ENCODE results near the gene TSPAN14. TPM values are rescaled to one million over a fixed set of nuclear protein-coding genes. Genes with fewer than 3 reads are reported as not detected.

Gene TSPAN14
- total RNA-seq, 2 experiments from 2014 or later, result 17.0 to 33.4 TPM

Other genes with a start within 250 kb of the TSPAN14 start
- gene ANXA11, start 248.8 kb upstream of the TSPAN14 start, total RNA-seq (2014; rRNA removed; shearing (Covaris generic)), result 87.8 and 93.9 TPM in 2 replicates
- 164 and 199 TPM in 2 replicates for gene ANXA11, start 248.8 kb upstream of the TSPAN14 start, total RNA-seq (2022)
- not detected in 2 replicates for gene MAT1A, start 164.7 kb upstream of the TSPAN14 start, total RNA-seq (2014; rRNA removed; shearing (Covaris generic))
- not detected in 2 replicates for gene MAT1A, start 164.7 kb upstream of the TSPAN14 start, total RNA-seq (2022)
- not detected in 2 replicates for gene DYDC1, start 97.6 kb upstream of the TSPAN14 start, total RNA-seq (2014; rRNA removed; shearing (Covaris generic))
- gene DYDC1, start 97.6 kb upstream of the TSPAN14 start, total RNA-seq (2022), result not detected in 2 replicates
- gene DYDC2, start 97.5 kb upstream of the TSPAN14 start, total RNA-seq (2014; rRNA removed; shearing (Covaris generic)), result not detected in 2 replicates
- not detected in 2 replicates for gene DYDC2, start 97.5 kb upstream of the TSPAN14 start, total RNA-seq (2022)
- gene PRXL2A, start 45.8 kb upstream of the TSPAN14 start, total RNA-seq (2014; rRNA removed; shearing (Covaris generic)), result not detected in 2 replicates
- not detected in 2 replicates for gene PRXL2A, start 45.8 kb upstream of the TSPAN14 start, total RNA-seq (2022)
- gene SH2D4B, start 83.6 kb downstream of the TSPAN14 start, total RNA-seq (2014; rRNA removed; shearing (Covaris generic)), result 0.03 TPM in 1 of 2 replicates, not detected in the other
- gene SH2D4B, start 83.6 kb downstream of the TSPAN14 start, total RNA-seq (2022), result not detected in 2 replicates